ENCODE data around the gene PRM2.

GRCh38 chr16:11292076-11292748, 15.9 kb upstream of the PRM2 start:
- TF ChIP-seq CTCF (conservative IDR thresholded peaks at IDR 0.05) (no peak), ZFX (IDR thresholded peaks at IDR 0.05) (no peak)
